ENCODE results near the gene PLEKHG3.

The PLEKHG3 gene

GRCh38 chr14:64792231-64792630 lies 88.0 kb downstream of the PLEKHG3 start:
- DNase-seq (ENCODE audit: low read depth, low spot score): no peak
- TF ChIP-seq, protein P1, sequence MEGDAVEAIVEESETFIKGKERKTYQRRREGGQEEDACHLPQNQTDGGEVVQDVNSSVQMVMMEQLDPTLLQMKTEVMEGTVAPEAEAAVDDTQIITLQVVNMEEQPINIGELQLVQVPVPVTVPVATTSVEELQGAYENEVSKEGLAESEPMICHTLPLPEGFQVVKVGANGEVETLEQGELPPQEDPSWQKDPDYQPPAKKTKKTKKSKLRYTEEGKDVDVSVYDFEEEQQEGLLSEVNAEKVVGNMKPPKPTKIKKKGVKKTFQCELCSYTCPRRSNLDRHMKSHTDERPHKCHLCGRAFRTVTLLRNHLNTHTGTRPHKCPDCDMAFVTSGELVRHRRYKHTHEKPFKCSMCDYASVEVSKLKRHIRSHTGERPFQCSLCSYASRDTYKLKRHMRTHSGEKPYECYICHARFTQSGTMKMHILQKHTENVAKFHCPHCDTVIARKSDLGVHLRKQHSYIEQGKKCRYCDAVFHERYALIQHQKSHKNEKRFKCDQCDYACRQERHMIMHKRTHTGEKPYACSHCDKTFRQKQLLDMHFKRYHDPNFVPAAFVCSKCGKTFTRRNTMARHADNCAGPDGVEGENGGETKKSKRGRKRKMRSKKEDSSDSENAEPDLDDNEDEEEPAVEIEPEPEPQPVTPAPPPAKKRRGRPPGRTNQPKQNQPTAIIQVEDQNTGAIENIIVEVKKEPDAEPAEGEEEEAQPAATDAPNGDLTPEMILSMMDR (IDR thresholded peaks at IDR 0.05; ENCODE audit: insufficient read depth, low read length, missing control alignments): no peak
- no peak overlapping the region for H3K4me3 ChIP-seq (ENCODE audit: low read depth, low read length)
- ChIA-PET CTCF (interaction anchor here (1.1 to 9.5 kb wide), 6 partner anchors 9 to 252 kb away, joined by 3 to 100 read pairs (median 4); no protein-coding TSS in a partner anchor), POLR2A (no interaction called here)

DNA sequence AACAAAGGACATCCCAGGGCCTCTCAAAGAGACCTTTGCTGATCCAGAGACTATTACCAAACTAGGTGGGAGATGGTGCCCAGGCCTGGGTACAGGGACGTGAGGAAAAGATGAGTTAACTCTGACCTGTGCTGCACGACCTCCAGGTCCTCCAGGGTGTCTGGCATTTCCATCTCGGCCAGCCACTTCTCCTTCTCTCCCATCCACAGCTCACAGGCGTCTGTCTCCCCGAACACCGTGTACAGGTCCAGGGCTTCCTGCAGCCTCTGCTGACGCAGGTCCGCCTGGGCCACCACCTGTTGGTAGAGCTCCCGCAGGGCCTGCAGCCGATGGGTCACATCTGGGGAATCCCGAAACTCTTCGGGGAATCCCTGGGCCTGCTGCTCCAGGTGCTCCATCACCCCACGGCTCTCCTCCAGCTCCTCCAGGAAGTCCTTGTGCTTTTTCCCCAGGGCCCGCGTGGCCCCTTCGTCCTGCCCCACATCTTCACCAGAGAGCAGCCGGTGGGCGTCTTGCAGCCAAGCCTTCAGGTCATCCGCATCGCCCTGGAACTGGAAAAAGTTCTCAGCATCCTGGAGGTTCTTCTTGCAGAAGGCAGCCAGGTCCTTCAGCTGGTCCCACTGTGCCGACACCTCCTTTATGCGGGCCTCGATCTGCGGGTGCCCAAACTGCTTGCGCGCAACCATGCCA lies 88.8 kb downstream of the PLEKHG3 start:
- ChIA-PET POLR2A (no interaction called here), CTCF (interaction anchor here (0.7 to 9.5 kb wide), 5 partner anchors 8 to 121 kb away, joined by 3 to 100 read pairs (median 5); no protein-coding TSS in a partner anchor)
- DNase-seq (ENCODE audit: low read depth, low spot score): no peak
- TF ChIP-seq, protein P1 (IDR thresholded peaks at IDR 0.05; ENCODE audit: insufficient read depth, low read length, missing control alignments): no peak
- H3K4me3 ChIP-seq (ENCODE audit: low read depth, low read length): no peak overlapping the region

DNA sequence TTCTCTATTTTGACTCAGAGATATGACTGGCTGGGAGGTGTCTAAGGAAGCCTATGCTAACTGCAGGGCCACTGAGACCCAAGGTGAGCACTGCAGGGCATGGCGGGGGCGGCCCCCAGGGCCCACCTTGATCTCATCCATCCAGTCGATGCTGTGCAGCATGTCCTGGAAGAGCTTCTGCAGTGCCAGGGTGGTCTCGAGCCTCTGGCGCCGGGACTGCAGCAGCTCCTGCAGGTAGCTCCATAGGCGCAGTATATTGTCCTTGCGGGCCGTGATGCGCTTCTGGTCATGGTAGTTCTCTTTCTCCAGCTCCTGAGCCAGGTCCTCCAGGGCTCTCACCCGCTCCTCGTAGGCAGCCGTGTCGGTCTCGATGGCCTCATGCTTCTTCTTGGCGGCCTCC lies 91.0 kb downstream of the PLEKHG3 start:
- DNase-seq (ENCODE audit: low read depth, low spot score): no peak
- ChIA-PET POLR2A (no interaction called here), CTCF (interaction anchor here (0.9 to 2.6 kb wide), 6 partner anchors 10 to 158 kb away, joined by 3 to 15 read pairs (median 4); no protein-coding TSS in a partner anchor)
- no peak overlapping the region for H3K4me3 ChIP-seq (ENCODE audit: low read depth, low read length)
- TF ChIP-seq, protein P1 (IDR thresholded peaks at IDR 0.05; ENCODE audit: insufficient read depth, low read length, missing control alignments): no peak

GRCh38 chr14:64795921-64796320 lies 91.7 kb downstream of the PLEKHG3 start:
- CTCF ChIA-PET: interaction anchor here (0.9 to 2.6 kb wide), 7 partner anchors 27 to 159 kb away, joined by 3 to 15 read pairs (median 4); no protein-coding TSS in a partner anchor
- TF ChIP-seq, protein P1 (IDR thresholded peaks at IDR 0.05; ENCODE audit: insufficient read depth, low read length, missing control alignments): no peak
- no peak overlapping the region for H3K4me3 ChIP-seq (ENCODE audit: low read depth, low read length)
- no peak for DNase-seq (ENCODE audit: low read depth, low spot score)
- POLR2A ChIA-PET: no interaction called here

DNA sequence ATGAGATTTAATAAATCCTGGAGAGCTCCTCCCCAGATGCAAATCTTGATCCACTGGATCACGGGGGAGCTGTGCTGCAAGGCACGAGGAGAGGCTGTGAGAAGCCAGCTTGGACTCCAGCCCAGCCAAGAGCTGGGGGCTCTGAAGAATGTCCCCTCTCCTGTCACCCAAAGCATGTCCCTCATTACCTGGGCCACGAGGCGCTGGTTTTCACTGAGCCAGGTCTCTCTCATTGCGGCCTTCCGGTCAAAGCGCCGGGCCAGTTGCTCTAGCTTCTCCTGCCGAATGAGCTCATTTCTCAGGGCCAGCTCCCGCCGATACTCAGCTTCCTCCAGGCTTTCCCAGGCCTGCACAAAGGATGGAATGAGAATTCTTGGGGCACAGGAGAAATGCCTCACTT lies 92.1 kb downstream of the PLEKHG3 start:
- POLR2A ChIA-PET: no interaction called here
- TF ChIP-seq, protein P1 (IDR thresholded peaks at IDR 0.05; ENCODE audit: insufficient read depth, low read length, missing control alignments): no peak
- CTCF ChIA-PET: interaction anchor here (0.9 to 2.6 kb wide), 6 partner anchors 27 to 159 kb away, joined by 3 to 15 read pairs (median 4); no protein-coding TSS in a partner anchor
- H3K4me3 ChIP-seq (ENCODE audit: low read depth, low read length): no peak overlapping the region
- no peak for DNase-seq (ENCODE audit: low read depth, low spot score)

- CTCF ChIA-PET: interaction anchor here (0.8 to 14.2 kb wide), 24 partner anchors 10 to 186 kb away, joined by 3 to 221 read pairs (median 6); partner anchors contain the start of gene CHURC1
Measured at GRCh38 chr14:64799555-64799954, 95.3 kb downstream of the PLEKHG3 start.

More at GRCh38 chr14:64799555-64799954, 95.3 kb downstream of the PLEKHG3 start:
- DNase-seq (ENCODE audit: low read depth, low spot score): no peak
- no peak overlapping the region for H3K4me3 ChIP-seq (ENCODE audit: low read depth, low read length)
- POLR2A ChIA-PET: no interaction called here
- TF ChIP-seq, protein P1 (IDR thresholded peaks at IDR 0.05; ENCODE audit: insufficient read depth, low read length, missing control alignments): no peak

Measured in AG04449 (cell line).